ENCODE measurements around the gene ZNF841.
A peak's percentile ranks its signal among the peaks of the same experiment; 100 is the strongest.
"Not testable (repeated sequence)": the region's sequence is repeated elsewhere in the genome, so short reads cannot be mapped to it uniquely, and the experiment has no call there.

The ZNF841 gene

GRCh38 chr19:52095172-52096014, at the start of gene ZNF841:
TSS of gene ZNF841 (minus strand) at chr19:52095765. CDS start at chr19:52084801, 10,964 bp downstream.
- DNase-seq, result peak; percentile 97

- no peak for DNase-seq
These were observed 46.5 kb upstream of the ZNF841 start for GRCh38 chr19:52142001-52142595.

- no peak for DNase-seq
These were observed 45.6 kb upstream of the ZNF841 start for GRCh38 chr19:52141203-52141602.

GRCh38 chr19:52140032-52140710, 44.6 kb upstream of the ZNF841 start:
- no peak for DNase-seq

- peak; percentile 99 for DNase-seq
These were observed 43.9 kb upstream of the ZNF841 start, which contains the start of gene ZNF616 for GRCh38 chr19:52139252-52140031. TSS of gene ZNF616 (minus strand) at chr19:52139938. CDS start at chr19:52130512, 9,426 bp downstream.

GRCh38 chr19:52138983-52139251, 43.4 kb upstream of the ZNF841 start:
- no peak for DNase-seq

GRCh38 chr19:52138278-52138982, 42.9 kb upstream of the ZNF841 start:
- peak; percentile 43 for DNase-seq

- DNase-seq, result no peak
These were observed 24.7 kb upstream of the ZNF841 start for GRCh38 chr19:52120286-52120685.

- no peak for DNase-seq
These were observed 20.0 kb upstream of the ZNF841 start for GRCh38 chr19:52115526-52116053.

- DNase-seq, result no peak
These were observed 19.1 kb upstream of the ZNF841 start for GRCh38 chr19:52114691-52115090.

- no peak for DNase-seq
These were observed 17.1 kb upstream of the ZNF841 start for GRCh38 chr19:52112624-52113023.

- DNase-seq, result no peak
These were observed 15.2 kb upstream of the ZNF841 start for GRCh38 chr19:52110780-52111179.

GRCh38 chr19:52102782-52103181, 7.2 kb upstream of the ZNF841 start:
- no peak for DNase-seq

GRCh38 chr19:52101866-52102562, 6.4 kb upstream of the ZNF841 start:
- no peak for DNase-seq

GRCh38 chr19:52099497-52100138, 4.1 kb upstream of the ZNF841 start:
- no peak for DNase-seq

GRCh38 chr19:52096416-52096815, 851 bp upstream of the ZNF841 start:
- DNase-seq, result not testable (repeated sequence)

- DNase-seq, result no peak
These were observed 937 bp downstream of the ZNF841 start for GRCh38 chr19:52094526-52095130.

GRCh38 chr19:52086481-52086880, 9.1 kb downstream of the ZNF841 start:
- no peak for DNase-seq

- no peak for DNase-seq
These were observed 25.1 kb downstream of the ZNF841 start for GRCh38 chr19:52070496-52070895.

- DNase-seq, result no peak
These were observed 25.9 kb downstream of the ZNF841 start for GRCh38 chr19:52069653-52070052.

All from femur (tissue), 1 donor.